WERI-Rb-1 (cell line): ENCODE results near the gene RGS21.

Experiments
- DNase-seq: peaks from one replicate; pipeline ENCODE4 v3.0.0-alpha.2; 2020
- H3K27ac ChIP-seq: fragments of 250-450 bp; sonication (Bioruptor Pico); 2 replicates; pipeline ENCODE4 v1.5.1; 2020; ENCODE audit warnings: mild to moderate bottlenecking, moderate library complexity
- H3K27me3 ChIP-seq: fragments of 250-450 bp; sonication (Bioruptor Pico); 2 replicates; pipeline ENCODE4 v1.5.1; 2021; ENCODE audit warnings: mild to moderate bottlenecking, low read depth, moderate library complexity; ENCODE audit not compliant: insufficient read depth, severe bottlenecking
- H3K36me3 ChIP-seq: fragments of 250-450 bp; sonication (Bioruptor Pico); 2 replicates; pipeline ENCODE4 v1.5.1; 2020; ENCODE audit warnings: mild to moderate bottlenecking, moderate library complexity
- H3K4me3 ChIP-seq: 2 replicates; pipeline ENCODE4 v1.5.1; 2011; ENCODE audit warnings: low read depth, mild to moderate bottlenecking, control low read depth, low read length
- H3K9me3 ChIP-seq: fragments of 250-450 bp; sonication (Bioruptor Pico); 2 replicates; pipeline ENCODE4 v1.5.1; 2021; ENCODE audit warnings: mild to moderate bottlenecking, moderate library complexity; ENCODE audit not compliant: severe bottlenecking
- TF ChIP-seq, protein P1 (sequence below): IDR thresholded peaks from 2 replicates; pipeline ENCODE4 v1.5.1; 2011; ENCODE audit warnings: low read depth, mild to moderate bottlenecking, control low read depth, inconsistent platforms, low read length

The RGS21 gene

DNA sequence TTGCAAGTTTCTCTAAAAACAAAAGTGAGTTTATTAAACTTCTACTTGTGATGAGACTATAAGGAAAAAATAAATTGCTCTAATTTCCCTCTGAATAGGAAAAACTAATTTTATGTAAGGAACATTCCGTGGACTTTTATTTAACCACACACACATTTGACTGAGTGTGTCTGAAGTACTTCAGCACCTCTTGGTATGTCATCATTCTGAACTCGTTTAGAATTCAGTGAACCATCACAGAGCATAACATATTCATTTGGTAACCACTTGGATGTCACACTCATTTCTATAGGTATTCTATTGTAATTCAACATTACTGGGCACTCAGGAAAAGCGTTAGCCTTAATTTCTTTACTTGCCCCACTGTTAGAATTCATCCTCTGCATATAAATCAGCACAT lies 79.1 kb downstream of the RGS21 start:
- H3K4me3 ChIP-seq, result no peak overlapping the region
- H3K36me3 ChIP-seq, result no peaks in the 10 kb centered on the region
- TF ChIP-seq, protein P1, sequence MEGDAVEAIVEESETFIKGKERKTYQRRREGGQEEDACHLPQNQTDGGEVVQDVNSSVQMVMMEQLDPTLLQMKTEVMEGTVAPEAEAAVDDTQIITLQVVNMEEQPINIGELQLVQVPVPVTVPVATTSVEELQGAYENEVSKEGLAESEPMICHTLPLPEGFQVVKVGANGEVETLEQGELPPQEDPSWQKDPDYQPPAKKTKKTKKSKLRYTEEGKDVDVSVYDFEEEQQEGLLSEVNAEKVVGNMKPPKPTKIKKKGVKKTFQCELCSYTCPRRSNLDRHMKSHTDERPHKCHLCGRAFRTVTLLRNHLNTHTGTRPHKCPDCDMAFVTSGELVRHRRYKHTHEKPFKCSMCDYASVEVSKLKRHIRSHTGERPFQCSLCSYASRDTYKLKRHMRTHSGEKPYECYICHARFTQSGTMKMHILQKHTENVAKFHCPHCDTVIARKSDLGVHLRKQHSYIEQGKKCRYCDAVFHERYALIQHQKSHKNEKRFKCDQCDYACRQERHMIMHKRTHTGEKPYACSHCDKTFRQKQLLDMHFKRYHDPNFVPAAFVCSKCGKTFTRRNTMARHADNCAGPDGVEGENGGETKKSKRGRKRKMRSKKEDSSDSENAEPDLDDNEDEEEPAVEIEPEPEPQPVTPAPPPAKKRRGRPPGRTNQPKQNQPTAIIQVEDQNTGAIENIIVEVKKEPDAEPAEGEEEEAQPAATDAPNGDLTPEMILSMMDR, result no peak
- no peaks in the 10 kb centered on the region for H3K27me3 ChIP-seq
- no peaks in the 10 kb centered on the region for H3K9me3 ChIP-seq
- no peak for DNase-seq
- no peak overlapping the region for H3K27ac ChIP-seq

DNA sequence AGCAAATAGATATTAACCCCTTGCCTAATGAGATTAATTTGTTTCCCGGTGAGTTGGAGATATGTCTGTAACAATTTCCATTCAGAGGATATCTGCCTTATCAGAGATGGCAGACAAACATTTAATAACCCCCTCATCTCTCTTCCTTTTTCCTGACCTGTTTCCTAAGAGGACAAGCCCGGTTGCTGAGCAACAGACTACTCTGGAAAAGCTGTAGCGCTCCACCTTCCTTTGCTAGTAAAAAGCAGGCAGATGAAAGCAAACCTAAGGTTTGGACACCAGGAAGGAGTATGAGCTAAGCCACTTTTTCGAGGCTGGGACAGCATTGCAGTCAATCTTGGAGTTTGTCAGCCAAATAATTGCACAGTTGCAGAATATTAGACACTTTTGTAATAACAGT lies 82.4 kb downstream of the RGS21 start:
- TF ChIP-seq, protein P1, result no peak
- no peak for DNase-seq
- Histone ChIP-seq H3K9me3 (no peaks in the 10 kb centered on the region), H3K36me3 (no peaks in the 10 kb centered on the region), H3K27ac (no peak overlapping the region), H3K27me3 (no peaks in the 10 kb centered on the region), H3K4me3 (no peak overlapping the region)

GRCh38 chr1:192401825-192402224 lies 85.0 kb downstream of the RGS21 start:
- Histone ChIP-seq H3K4me3 (no peak overlapping the region), H3K27me3 (no peaks in the 10 kb centered on the region), H3K36me3 (no peaks in the 10 kb centered on the region), H3K9me3 (no peaks in the 10 kb centered on the region), H3K27ac (no peak overlapping the region)
- TF ChIP-seq, protein P1, result no peak
- DNase-seq, result no peak

GRCh38 chr1:192402571-192402970 lies 85.8 kb downstream of the RGS21 start:
- no peak overlapping the region for H3K4me3 ChIP-seq
- no peak for DNase-seq
- no peak overlapping the region for H3K27ac ChIP-seq
- no peaks in the 10 kb centered on the region for H3K27me3 ChIP-seq
- no peaks in the 10 kb centered on the region for H3K36me3 ChIP-seq
- H3K9me3 ChIP-seq, result no peaks in the 10 kb centered on the region
- TF ChIP-seq, protein P1, result no peak

DNA sequence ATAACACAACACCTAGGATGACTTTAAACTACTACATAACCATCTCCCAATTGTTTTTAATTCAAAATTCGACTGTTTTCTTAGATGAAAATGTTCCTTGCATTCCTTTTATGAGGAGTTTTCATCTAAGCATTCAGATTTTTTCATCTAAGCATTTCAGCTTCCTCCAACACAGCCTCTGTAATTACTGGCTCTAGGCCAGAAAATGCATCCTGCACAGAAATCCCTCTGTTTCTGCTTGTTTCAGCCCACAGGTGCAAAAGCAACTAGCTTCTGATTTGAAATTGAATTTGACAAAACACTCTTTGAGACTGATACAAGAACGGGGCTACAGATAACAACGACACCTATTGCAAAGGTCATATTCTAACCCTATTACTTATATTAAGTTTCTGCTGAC lies 90.4 kb downstream of the RGS21 start:
- Histone ChIP-seq H3K27ac (no peak overlapping the region), H3K36me3 (no peaks in the 10 kb centered on the region), H3K27me3 (no peaks in the 10 kb centered on the region), H3K9me3 (no peaks in the 10 kb centered on the region), H3K4me3 (no peak overlapping the region)
- TF ChIP-seq, protein P1, result no peak
- DNase-seq, result no peak
